Measurements from ENCODE around the gene ENHO.
A peak's percentile ranks its signal among the peaks of the same experiment; 100 is the strongest.
"Not testable (repeated sequence)": the region's sequence is repeated elsewhere in the genome, so short reads cannot be mapped to it uniquely, and the experiment has no call there.

Gene ENHO

GRCh38 chr9:34505370-34506120 lies 17.2 kb downstream of the ENHO start:
- no peak for DNase-seq

- DNase-seq, result no peak
Observed at GRCh38 chr9:34503406-34503805, 19.4 kb downstream of the ENHO start.

- no peak for DNase-seq
Observed at GRCh38 chr9:34502891-34503290, 19.9 kb downstream of the ENHO start.

- no peak for DNase-seq
Observed at GRCh38 chr9:34502471-34502870, 20.3 kb downstream of the ENHO start.

GRCh38 chr9:34501889-34502425 lies 20.8 kb downstream of the ENHO start:
- DNase-seq, result no peak

- no peak for DNase-seq
Observed at GRCh38 chr9:34501372-34501771, 21.4 kb downstream of the ENHO start.

GRCh38 chr9:34500623-34501267 lies 22.0 kb downstream of the ENHO start:
- DNase-seq, result peak in 1 of 2 experiments; percentile 50

- no peak for DNase-seq
Observed at GRCh38 chr9:34499076-34499475, 23.7 kb downstream of the ENHO start.

- no peak for DNase-seq
Observed at GRCh38 chr9:34498553-34498952, 24.2 kb downstream of the ENHO start.

GRCh38 chr9:34496149-34496712 lies 26.6 kb downstream of the ENHO start:
- DNase-seq, result no peak

GRCh38 chr9:34493972-34494535 lies 28.7 kb downstream of the ENHO start:
- no peak for DNase-seq

GRCh38 chr9:34492051-34492450 lies 30.7 kb downstream of the ENHO start:
- DNase-seq, result no peak

- DNase-seq, result no peak
Observed at GRCh38 chr9:34491596-34491995, 31.2 kb downstream of the ENHO start.

GRCh38 chr9:34490760-34491159 lies 32.0 kb downstream of the ENHO start:
- DNase-seq, result no peak

- DNase-seq, result no peak
Observed at GRCh38 chr9:34490360-34490759, 32.4 kb downstream of the ENHO start.

- DNase-seq, result no peak
Observed at GRCh38 chr9:34486572-34486971, 36.2 kb downstream of the ENHO start.

- no peak for DNase-seq
Observed at GRCh38 chr9:34485822-34486221, 37.0 kb downstream of the ENHO start.

GRCh38 chr9:34484678-34485077 lies 38.1 kb downstream of the ENHO start:
- no peak for DNase-seq

GRCh38 chr9:34482746-34483145 lies 40.0 kb downstream of the ENHO start:
- DNase-seq, result not testable (repeated sequence)

- not testable (repeated sequence) for DNase-seq
Observed at GRCh38 chr9:34481620-34482019, 41.2 kb downstream of the ENHO start.

GRCh38 chr9:34479431-34479866 lies 43.3 kb downstream of the ENHO start:
- no peak for DNase-seq

GRCh38 chr9:34477541-34477940 lies 45.2 kb downstream of the ENHO start:
- DNase-seq, result no peak

- no peak for DNase-seq
Observed at GRCh38 chr9:34475097-34475496, 47.7 kb downstream of the ENHO start.

Measured in cerebellar nuclear complex (tissue), 1 donor.